A549 (cell line): ENCODE measurements around the gene THBS1.

Experiments used
- CEBPB ChIP-seq, 2 experiments: fragments of >200 bp in 1 of 2; sonication (Bioruptor Twin) in 1 of 2; formaldehyde crosslinking in 1 of 2; IDR thresholded peaks; 2 replicates each; pipeline ENCODE4 v1.6.1; 2012 to 2016
- EP300 ChIP-seq, 2 experiments: fragments of >200 bp; sonication (Bioruptor Twin); formaldehyde crosslinking; IDR thresholded peaks; 2 replicates in 1 of 2; 3 replicates in 1 of 2; pipeline ENCODE4 v1.6.1; 2016 to 2017
- GATA3 ChIP-seq: IDR thresholded peaks from 2 replicates; pipeline ENCODE4 v1.6.1; 2012; ENCODE audit warnings: borderline replicate concordance
- HOXA7 ChIP-seq: fragments of 250-450 bp; sonication (Bioruptor Pico); IDR thresholded peaks from 2 replicates; pipeline ENCODE4 v1.5.0; 2020; ENCODE audit warnings: mild to moderate bottlenecking, moderate library complexity
- KDM5A ChIP-seq: fragments of 200-600 bp; sonication (generic); IDR thresholded peaks from 2 replicates; pipeline ENCODE4 v1.6.1; 2016; ENCODE audit warnings: antibody characterized with exemption, mild to moderate bottlenecking
- NR3C1 ChIP-seq: fragments of >200 bp; sonication (Bioruptor Twin); formaldehyde crosslinking; IDR thresholded peaks from 3 replicates; pipeline ENCODE4 v1.6.1; 2017
- POLR2A ChIP-seq: IDR thresholded peaks from 2 replicates; pipeline ENCODE4 v1.6.1; 2012; ENCODE audit warnings: mild to moderate bottlenecking, low read length
- RAD21 ChIP-seq, 2 experiments: fragments of >200 bp in 1 of 2; sonication (Bioruptor Twin) in 1 of 2; formaldehyde crosslinking in 1 of 2; IDR thresholded peaks in 1 of 2; conservative IDR thresholded peaks in 1 of 2; 2 replicates in 1 of 2; 3 replicates in 1 of 2; pipeline ENCODE4 v1.6.1; 2012 to 2018; ENCODE audit warnings: inconsistent platforms in 1 of 2
- RCOR1 ChIP-seq: fragments of 150-350 bp; IDR thresholded peaks from 2 replicates; pipeline ENCODE4 v1.6.1; 2014; ENCODE audit warnings: antibody characterized with exemption, low read length, low read depth
- TF ChIP-seq, protein P1 (sequence below): fragments of >200 bp; sonication (Bioruptor Twin); formaldehyde crosslinking; IDR thresholded peaks from 3 replicates; pipeline ENCODE4 v1.5.1; 2016
- TF ChIP-seq, protein P2 (sequence below): fragments of 450-650 bp; IDR thresholded peaks from 2 replicates; pipeline ENCODE4 v1.6.1; 2014; ENCODE audit warnings: antibody characterized with exemption
- TF ChIP-seq, protein P3 (sequence below): fragments of >200 bp; sonication (Bioruptor Twin); formaldehyde crosslinking; IDR thresholded peaks from 3 replicates; pipeline ENCODE4 v1.6.1; 2016
- TF ChIP-seq, protein P4 (sequence below): IDR thresholded peaks from 2 replicates; pipeline ENCODE4 v1.6.1; 2012
- TF ChIP-seq, protein P5 (sequence below): IDR thresholded peaks from 2 replicates; pipeline ENCODE4 v1.6.1; 2012; ENCODE audit warnings: low read depth, borderline replicate concordance

DNA sequence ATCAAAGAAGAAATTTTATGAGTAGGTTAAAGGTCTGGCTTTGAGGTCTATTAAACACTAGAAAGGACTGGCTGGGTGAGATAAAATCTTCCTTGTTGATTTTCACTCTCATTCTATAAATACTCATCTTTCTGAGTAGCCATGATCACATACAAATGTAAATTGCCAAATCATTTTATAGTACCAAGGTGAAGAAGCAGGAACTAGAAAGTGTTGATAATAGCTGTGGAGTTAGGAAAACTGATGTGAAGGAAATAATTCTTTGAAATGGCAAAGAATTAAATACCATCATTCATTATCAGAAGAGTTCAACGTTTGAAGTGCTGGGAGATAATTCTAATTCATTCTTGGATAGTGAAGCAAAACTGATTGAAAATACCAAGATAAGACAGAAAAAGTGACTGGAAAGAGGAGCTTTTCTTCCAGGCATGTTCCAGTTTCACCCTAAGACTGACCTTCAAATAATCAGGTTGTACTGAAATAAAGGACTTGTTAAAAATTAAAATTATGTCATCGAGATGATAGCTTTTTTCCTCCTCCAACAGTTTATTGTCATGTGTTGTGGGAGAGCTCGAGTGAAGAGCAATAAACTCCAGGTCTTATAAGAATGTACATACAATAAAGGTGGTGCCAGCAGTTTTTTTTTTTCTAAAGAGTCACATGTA lies 17.4 kb downstream of the THBS1 start:
- TF ChIP-seq, protein P1, sequence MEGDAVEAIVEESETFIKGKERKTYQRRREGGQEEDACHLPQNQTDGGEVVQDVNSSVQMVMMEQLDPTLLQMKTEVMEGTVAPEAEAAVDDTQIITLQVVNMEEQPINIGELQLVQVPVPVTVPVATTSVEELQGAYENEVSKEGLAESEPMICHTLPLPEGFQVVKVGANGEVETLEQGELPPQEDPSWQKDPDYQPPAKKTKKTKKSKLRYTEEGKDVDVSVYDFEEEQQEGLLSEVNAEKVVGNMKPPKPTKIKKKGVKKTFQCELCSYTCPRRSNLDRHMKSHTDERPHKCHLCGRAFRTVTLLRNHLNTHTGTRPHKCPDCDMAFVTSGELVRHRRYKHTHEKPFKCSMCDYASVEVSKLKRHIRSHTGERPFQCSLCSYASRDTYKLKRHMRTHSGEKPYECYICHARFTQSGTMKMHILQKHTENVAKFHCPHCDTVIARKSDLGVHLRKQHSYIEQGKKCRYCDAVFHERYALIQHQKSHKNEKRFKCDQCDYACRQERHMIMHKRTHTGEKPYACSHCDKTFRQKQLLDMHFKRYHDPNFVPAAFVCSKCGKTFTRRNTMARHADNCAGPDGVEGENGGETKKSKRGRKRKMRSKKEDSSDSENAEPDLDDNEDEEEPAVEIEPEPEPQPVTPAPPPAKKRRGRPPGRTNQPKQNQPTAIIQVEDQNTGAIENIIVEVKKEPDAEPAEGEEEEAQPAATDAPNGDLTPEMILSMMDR, result no peak
- TF ChIP-seq CEBPB (IDR thresholded peaks at IDR 0.05) (no peak), HOXA7 (CRISPR knock-in tag) (no peak), GATA3 (no peak), KDM5A (no peak), RCOR1 (no peak), NR3C1 (no peak), POLR2A (no peak), RAD21 (conservative IDR thresholded peaks at IDR 0.05 in 1 of 2, IDR thresholded peaks at IDR 0.05 in 1 of 2) (no peak), EP300 (IDR thresholded peaks at IDR 0.05) (no peak)
- TF ChIP-seq, protein P2, sequence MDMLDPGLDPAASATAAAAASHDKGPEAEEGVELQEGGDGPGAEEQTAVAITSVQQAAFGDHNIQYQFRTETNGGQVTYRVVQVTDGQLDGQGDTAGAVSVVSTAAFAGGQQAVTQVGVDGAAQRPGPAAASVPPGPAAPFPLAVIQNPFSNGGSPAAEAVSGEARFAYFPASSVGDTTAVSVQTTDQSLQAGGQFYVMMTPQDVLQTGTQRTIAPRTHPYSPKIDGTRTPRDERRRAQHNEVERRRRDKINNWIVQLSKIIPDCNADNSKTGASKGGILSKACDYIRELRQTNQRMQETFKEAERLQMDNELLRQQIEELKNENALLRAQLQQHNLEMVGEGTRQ, result no peak
- TF ChIP-seq, protein P3, sequence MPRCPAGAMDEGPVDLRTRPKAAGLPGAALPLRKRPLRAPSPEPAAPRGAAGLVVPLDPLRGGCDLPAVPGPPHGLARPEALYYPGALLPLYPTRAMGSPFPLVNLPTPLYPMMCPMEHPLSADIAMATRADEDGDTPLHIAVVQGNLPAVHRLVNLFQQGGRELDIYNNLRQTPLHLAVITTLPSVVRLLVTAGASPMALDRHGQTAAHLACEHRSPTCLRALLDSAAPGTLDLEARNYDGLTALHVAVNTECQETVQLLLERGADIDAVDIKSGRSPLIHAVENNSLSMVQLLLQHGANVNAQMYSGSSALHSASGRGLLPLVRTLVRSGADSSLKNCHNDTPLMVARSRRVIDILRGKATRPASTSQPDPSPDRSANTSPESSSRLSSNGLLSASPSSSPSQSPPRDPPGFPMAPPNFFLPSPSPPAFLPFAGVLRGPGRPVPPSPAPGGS, result no peak
- TF ChIP-seq, protein P4, sequence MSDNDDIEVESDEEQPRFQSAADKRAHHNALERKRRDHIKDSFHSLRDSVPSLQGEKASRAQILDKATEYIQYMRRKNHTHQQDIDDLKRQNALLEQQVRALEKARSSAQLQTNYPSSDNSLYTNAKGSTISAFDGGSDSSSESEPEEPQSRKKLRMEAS, result no peak
- TF ChIP-seq, protein P5, sequence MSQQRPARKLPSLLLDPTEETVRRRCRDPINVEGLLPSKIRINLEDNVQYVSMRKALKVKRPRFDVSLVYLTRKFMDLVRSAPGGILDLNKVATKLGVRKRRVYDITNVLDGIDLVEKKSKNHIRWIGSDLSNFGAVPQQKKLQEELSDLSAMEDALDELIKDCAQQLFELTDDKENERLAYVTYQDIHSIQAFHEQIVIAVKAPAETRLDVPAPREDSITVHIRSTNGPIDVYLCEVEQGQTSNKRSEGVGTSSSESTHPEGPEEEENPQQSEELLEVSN, result no peak
